ACC112 (cell line): Measurements from ENCODE around the gene LRCH1.
A peak's percentile ranks its signal among the peaks of the same experiment; 100 is the strongest.
"Not testable (repeated sequence)": the region's sequence is repeated elsewhere in the genome, so short reads cannot be mapped to it uniquely, and the experiment has no call there.

Experiments
- H2AFZ ChIP-seq: fragments of 200-600 bp; sonication (generic); one replicate; pipeline ENCODE4 v1.6.0; 2017; ENCODE audit warnings: antibody characterized with exemption, low read length; ENCODE audit not compliant: unreplicated experiment
- H3K27ac ChIP-seq: fragments of 200-600 bp; sonication (generic); 2 replicates; pipeline ENCODE4 v1.5.1; 2014; ENCODE audit warnings: low read depth, mild to moderate bottlenecking, antibody characterized with exemption, low read length, moderate library complexity
- H3K27me3 ChIP-seq: fragments of 200-600 bp; sonication (generic); 2 replicates; pipeline ENCODE4 v1.6.1; 2014; ENCODE audit warnings: mild to moderate bottlenecking, antibody characterized with exemption, low read length, moderate library complexity, mixed read lengths; ENCODE audit not compliant: insufficient read depth
- H3K36me3 ChIP-seq: fragments of 200-600 bp; sonication (generic); 2 replicates; pipeline ENCODE4 v1.6.1; 2016; ENCODE audit warnings: mild to moderate bottlenecking, antibody characterized with exemption, low read length, moderate library complexity, mixed read lengths; ENCODE audit not compliant: insufficient read depth
- H3K4me1 ChIP-seq: fragments of 200-600 bp; sonication (generic); one replicate; pipeline ENCODE4 v1.6.1; 2016; ENCODE audit warnings: low read length, mixed read lengths; ENCODE audit not compliant: insufficient read depth, unreplicated experiment, control insufficient read depth
- H3K4me3 ChIP-seq: fragments of 200-600 bp; sonication (generic); 2 replicates; pipeline ENCODE4 v1.5.1; 2014; ENCODE audit warnings: mild to moderate bottlenecking, low read depth, low read length
- H3K79me2 ChIP-seq: fragments of 200-600 bp; sonication (generic); one replicate; pipeline ENCODE4 v1.6.0; 2016; ENCODE audit warnings: low read length; ENCODE audit not compliant: control insufficient read depth, unreplicated experiment, insufficient read depth

Gene LRCH1, protein sequence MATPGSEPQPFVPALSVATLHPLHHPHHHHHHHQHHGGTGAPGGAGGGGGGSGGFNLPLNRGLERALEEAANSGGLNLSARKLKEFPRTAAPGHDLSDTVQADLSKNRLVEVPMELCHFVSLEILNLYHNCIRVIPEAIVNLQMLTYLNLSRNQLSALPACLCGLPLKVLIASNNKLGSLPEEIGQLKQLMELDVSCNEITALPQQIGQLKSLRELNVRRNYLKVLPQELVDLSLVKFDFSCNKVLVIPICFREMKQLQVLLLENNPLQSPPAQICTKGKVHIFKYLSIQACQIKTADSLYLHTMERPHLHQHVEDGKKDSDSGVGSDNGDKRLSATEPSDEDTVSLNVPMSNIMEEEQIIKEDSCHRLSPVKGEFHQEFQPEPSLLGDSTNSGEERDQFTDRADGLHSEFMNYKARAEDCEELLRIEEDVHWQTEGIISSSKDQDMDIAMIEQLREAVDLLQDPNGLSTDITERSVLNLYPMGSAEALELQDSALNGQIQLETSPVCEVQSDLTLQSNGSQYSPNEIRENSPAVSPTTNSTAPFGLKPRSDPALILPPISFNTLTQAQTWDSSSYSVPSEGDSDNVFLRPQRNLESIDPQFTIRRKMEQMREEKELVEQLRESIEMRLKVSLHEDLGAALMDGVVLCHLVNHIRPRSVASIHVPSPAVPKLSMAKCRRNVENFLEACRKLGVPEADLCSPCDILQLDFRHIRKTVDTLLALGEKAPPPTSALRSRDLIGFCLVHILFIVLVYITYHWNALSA

GRCh38 chr13:46552889-46553520 is at the start of gene LRCH1:
Gene LRCH1 (plus strand): TSS chr13:46553170. CDS start chr13:46553397, 227 bp downstream.
- peak within 1 kb of the TSS; percentile 78 for H3K27ac ChIP-seq
- H3K27me3 ChIP-seq = no peaks in the 10 kb centered on the region
- H3K4me1 ChIP-seq = peaks cover 9% of the 10 kb centered on the region
- peak within 1 kb of the TSS; percentile 93 for H3K4me3 ChIP-seq
- H3K36me3 ChIP-seq = no peaks in the 10 kb centered on the region
- peaks cover 44% of the 10 kb centered on the region for H3K79me2 ChIP-seq
- peak within 1 kb of the TSS; percentile 91 for H2AFZ ChIP-seq

- Histone ChIP-seq H3K27ac (no peak overlapping the region), H3K79me2 (no peaks in the 10 kb centered on the region), H2AFZ (no peak overlapping the region), H3K27me3 (no peaks in the 10 kb centered on the region), H3K4me1 (no peaks in the 10 kb centered on the region), H3K36me3 (no peaks in the 10 kb centered on the region), H3K4me3 (no peak overlapping the region)
Measured at GRCh38 chr13:46504036-46504435, 48.9 kb upstream of the LRCH1 start.

- Histone ChIP-seq H3K4me3 (no peak overlapping the region), H3K36me3 (no peaks in the 10 kb centered on the region), H3K27me3 (no peaks in the 10 kb centered on the region), H3K4me1 (no peaks in the 10 kb centered on the region), H3K79me2 (no peaks in the 10 kb centered on the region), H3K27ac (no peak overlapping the region), H2AFZ (no peak overlapping the region)
Measured at GRCh38 chr13:46507981-46508380, 45.0 kb upstream of the LRCH1 start.

DNA sequence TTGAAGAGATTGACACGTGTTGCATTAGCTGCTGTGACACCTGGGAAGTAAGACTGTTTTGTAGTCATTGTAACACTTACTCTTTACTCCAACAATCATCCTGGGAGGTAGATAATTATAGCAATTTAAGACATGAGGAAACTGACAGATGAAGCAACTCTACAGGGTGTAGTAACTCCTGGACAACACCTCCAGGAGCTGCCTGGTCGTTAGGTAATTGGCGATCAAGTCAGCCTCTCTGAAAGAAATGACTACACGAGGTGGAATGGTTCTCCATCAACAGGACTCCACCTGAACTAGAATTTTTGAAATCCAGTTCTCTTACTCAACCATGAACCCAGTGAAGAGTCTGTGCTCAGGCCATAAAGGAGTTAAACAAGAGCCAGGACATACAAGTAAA is 43.0 kb upstream of the LRCH1 start:
- Histone ChIP-seq H2AFZ (no peak overlapping the region), H3K27me3 (no peaks in the 10 kb centered on the region), H3K27ac (no peak overlapping the region), H3K36me3 (no peaks in the 10 kb centered on the region), H3K4me3 (no peak overlapping the region), H3K4me1 (no peaks in the 10 kb centered on the region), H3K79me2 (no peaks in the 10 kb centered on the region)

GRCh38 chr13:46515803-46516202 is 37.2 kb upstream of the LRCH1 start:
- Histone ChIP-seq H2AFZ (no peak overlapping the region), H3K36me3 (no peaks in the 10 kb centered on the region), H3K4me3 (no peak overlapping the region), H3K27ac (no peak overlapping the region), H3K79me2 (no peaks in the 10 kb centered on the region), H3K4me1 (peaks cover 8% of the 10 kb centered on the region), H3K27me3 (peaks cover 3% of the 10 kb centered on the region; the same call in 1 of the 2 replicates)

GRCh38 chr13:46516599-46517338 is 36.2 kb upstream of the LRCH1 start:
- Histone ChIP-seq H3K4me1 (peaks cover 8% of the 10 kb centered on the region), H3K79me2 (no peaks in the 10 kb centered on the region), H3K27me3 (peaks cover 3% of the 10 kb centered on the region; the same call in 1 of the 2 replicates), H3K36me3 (no peaks in the 10 kb centered on the region), H2AFZ (no peak overlapping the region), H3K4me3 (no peak overlapping the region), H3K27ac (no peak overlapping the region)

- H3K79me2 ChIP-seq, H2AFZ ChIP-seq, H3K4me1 ChIP-seq, H3K27me3 ChIP-seq, H3K27ac ChIP-seq, H3K36me3 ChIP-seq, H3K4me3 ChIP-seq: not testable (repeated sequence)
Measured at GRCh38 chr13:46517748-46518147, 35.2 kb upstream of the LRCH1 start.

DNA sequence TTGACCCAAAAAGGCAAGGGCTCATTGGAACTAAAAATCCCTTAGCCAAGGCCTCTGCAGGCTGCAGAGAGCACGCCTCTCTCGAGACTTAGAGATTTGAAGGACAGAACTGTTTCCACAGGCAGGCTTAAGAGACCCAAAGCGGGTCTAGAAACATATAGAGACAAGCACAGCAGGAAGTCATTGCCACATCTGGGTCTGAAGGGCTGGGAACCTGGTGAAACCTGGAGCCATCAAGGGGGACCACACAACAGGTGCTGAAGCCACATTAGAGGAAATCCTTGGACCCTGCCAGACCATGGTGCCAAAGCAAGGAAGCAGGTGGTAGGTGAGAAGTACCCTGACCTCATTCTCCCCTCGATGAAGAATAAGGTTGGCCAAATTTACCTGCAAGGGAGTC is 33.8 kb upstream of the LRCH1 start:
- Histone ChIP-seq H3K79me2 (no peaks in the 10 kb centered on the region), H3K27me3 (peaks cover 3% of the 10 kb centered on the region; the same call in 1 of the 2 replicates), H3K4me1 (peaks cover 8% of the 10 kb centered on the region)

DNA sequence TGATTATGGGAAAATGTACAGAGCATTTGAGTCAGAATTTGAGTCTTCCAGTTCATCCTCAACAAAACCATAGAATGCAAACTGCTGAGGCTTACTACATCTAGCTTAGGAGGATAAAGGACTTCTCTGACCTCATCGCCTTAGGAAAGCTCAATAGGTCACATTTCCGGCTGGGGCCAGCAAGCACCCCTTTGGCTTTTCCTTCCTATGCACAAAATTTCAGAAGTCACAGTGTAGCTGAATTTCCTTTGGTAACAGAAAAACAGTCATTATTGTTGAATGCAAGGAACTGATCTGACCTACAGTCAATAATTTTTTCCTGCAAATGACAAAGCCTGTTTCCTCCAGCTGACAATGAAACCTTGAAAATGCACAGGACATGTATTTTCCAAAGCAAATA is 32.8 kb upstream of the LRCH1 start:
- H3K4me1 ChIP-seq = peaks cover 8% of the 10 kb centered on the region
- no peaks in the 10 kb centered on the region for H3K79me2 ChIP-seq
- no peak overlapping the region for H3K27ac ChIP-seq
- no peaks in the 10 kb centered on the region for H3K36me3 ChIP-seq
- no peak overlapping the region for H3K4me3 ChIP-seq
- no peak overlapping the region for H2AFZ ChIP-seq
- peaks cover 3% of the 10 kb centered on the region; the same call in 1 of the 2 replicates for H3K27me3 ChIP-seq

More for the DNA sequence above, 33.8 kb upstream of the LRCH1 start:
- Histone ChIP-seq H2AFZ (no peak overlapping the region), H3K4me3 (no peak overlapping the region), H3K27ac (no peak overlapping the region), H3K36me3 (no peaks in the 10 kb centered on the region)

- Histone ChIP-seq H3K27me3 (peaks cover 3% of the 10 kb centered on the region; the same call in 1 of the 2 replicates), H3K36me3 (no peaks in the 10 kb centered on the region), H3K27ac (no peak overlapping the region), H3K4me1 (peaks cover 8% of the 10 kb centered on the region), H3K79me2 (no peaks in the 10 kb centered on the region), H2AFZ (no peak overlapping the region), H3K4me3 (no peak overlapping the region)
Measured at GRCh38 chr13:46521486-46521885, 31.5 kb upstream of the LRCH1 start.
